Measurements from ENCODE around the gene NBPF1.
A peak's percentile ranks its signal among the peaks of the same experiment; 100 is the strongest.
"Not testable (repeated sequence)": the region's sequence is repeated elsewhere in the genome, so short reads cannot be mapped to it uniquely, and the experiment has no call there.

The NBPF1 gene

DNA sequence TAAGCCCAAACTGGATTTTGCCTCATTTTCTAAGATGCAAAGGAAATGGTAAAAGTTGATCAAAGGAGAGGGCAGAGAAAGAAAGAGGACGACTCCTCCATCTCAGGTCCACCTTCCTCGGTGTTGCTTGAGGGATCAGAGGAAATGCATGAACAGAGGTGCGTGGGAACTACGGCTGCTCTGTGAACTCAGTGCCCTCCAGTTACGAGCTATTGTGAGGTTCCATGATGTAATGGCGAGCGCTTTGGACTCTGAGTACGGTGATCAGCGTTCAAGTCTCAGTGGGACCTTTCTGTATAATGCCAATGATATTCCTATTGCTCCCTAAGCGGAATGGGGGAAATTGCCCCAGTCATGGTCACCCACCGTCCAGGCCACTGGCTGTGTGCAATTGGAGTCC is 60.1 kb downstream of the NBPF1 start:
- not testable (repeated sequence) for H3K4me3 ChIP-seq (ENCODE audit: low read length); DNase-seq (ENCODE audit: low read depth)

DNA sequence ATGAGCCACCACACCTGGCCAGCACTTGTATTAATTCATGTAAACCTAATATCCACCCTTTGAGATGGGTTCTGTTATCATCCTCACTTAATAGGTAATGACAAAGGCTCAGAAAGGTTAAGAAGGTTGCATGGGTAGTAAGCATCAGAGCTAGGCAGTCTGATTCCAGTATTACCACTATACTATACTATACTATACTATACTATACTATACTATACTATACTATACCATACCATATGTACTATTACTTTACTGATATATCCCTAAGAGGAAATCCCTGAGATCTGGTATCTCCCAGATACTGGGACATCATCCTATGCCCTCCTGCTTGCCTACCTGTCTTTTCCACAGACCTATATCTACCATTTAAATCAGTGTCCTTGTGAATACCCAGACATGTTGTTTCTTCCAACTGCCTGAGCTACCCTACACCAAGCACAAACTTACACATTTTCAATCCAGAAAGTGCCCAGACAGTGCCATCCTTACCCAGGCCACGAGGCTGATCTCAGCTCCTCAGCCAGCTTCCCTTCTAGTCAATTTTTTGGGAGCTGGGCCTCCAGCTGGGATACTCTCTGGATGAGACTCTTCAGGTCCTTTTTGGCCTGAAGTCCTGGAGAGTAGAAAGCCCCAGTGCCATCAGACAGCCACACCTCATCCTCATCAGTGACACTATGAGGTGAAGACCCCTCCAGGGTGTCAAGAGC is 63.0 kb downstream of the NBPF1 start:
- DNase-seq (ENCODE audit: low read depth); H3K4me3 ChIP-seq (ENCODE audit: low read length): not testable (repeated sequence)

DNA sequence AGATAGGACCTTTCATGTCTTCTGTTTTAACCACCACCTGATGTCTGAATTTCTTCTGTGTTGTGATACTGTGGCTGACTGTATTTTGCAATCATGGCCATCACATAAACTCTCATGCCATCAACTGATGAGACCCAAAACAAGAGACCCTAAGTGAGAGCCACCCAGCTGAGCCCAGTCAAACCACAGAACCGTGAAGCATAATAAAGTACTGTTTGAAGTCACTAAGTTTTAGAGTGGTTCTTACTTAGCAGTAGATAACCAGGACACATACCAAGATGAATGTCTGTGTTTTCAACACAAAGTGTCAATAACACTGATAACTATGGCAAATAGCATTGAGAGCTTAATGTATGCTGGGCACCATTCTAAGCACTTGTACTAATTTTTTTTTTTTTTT is 63.8 kb downstream of the NBPF1 start:
- not testable (repeated sequence) for H3K4me3 ChIP-seq (ENCODE audit: low read length); DNase-seq (ENCODE audit: low read depth)

DNA sequence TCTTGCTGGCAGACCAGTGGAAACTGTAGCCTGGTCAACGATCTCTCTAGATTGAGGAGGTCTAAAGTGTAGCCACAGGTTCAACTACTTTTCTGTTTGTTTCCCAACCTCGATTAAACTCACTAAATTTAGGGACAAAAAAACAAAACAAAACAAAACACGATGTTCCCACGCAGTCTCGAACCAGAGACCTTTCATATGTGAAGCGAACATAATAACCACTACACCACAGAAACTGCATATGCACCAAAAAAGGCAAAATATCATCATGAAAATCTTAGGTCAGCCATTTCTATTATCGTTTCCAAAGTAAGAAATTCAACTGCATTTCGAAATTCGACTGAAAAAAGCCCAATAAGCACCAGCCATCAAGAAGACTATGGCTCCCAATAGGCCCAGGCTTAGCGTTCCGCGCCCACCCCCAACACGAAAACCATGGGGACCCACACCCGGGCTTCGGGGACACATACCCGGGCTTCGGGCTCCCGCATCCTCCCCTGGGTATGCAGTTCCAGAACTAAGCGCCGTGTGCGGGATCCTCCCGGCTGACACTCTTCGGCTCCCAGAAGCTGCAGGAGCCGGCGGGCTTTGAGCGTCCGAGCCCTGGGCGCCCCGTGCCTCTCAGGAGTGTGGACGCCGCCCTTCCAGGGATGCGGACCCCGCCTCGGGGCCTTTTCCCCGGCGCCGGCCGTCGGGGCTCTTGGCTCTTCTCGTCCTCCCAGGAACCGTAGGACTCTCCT is 65.7 kb downstream of the NBPF1 start:
- DNase-seq (ENCODE audit: low read depth): not testable (repeated sequence)
- H3K4me3 ChIP-seq (ENCODE audit: low read length): peak overlapping the region; percentile 30

DNA sequence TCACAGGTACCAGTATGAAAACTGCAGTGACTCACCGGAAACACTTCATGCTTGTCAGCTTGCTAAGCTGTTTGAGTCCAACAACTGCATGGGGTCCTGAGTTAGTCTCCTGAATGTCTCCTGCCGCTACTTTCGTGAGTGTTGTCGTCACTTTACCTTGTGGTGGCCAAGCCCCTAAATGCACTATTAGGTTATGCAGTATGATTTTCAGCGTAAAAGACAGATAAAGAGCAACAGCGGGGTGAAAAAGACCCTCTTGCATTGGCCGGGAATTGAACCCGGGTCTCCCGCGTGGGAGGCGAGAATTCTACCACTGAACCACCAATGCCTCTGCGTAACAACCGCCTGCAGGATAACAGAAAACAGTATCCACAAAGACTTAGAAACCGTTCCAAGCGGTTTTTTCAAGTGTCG is 67.7 kb downstream of the NBPF1 start:
- DNase-seq (ENCODE audit: low read depth): not testable (repeated sequence)

DNA sequence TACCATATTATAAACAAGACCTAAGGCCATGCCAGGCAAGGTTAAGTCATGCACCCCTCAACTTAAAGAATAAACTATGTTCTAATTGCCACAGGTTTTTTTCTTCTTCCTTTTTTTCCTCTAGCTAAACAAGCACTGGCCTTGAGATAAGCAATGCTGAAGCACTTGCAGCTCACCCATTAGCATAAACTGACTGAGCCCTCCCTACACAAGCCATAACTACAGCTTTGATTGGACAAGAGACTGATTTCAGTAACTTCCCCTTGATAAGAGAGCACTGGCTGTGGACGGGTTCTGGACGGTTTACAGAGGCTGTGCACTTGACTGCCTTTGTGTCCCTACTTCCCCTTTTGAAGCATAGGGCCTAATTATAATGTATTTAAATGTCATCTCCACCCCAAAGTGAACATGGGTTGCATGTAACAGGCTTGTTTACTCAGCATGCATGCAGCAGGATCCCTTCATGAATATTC is 72.9 kb downstream of the NBPF1 start:
- H3K4me3 ChIP-seq (ENCODE audit: low read length); DNase-seq (ENCODE audit: low read depth): not testable (repeated sequence)

More for the DNA sequence above, 67.7 kb downstream of the NBPF1 start:
- not testable (repeated sequence) for H3K4me3 ChIP-seq (ENCODE audit: low read length)

DNA sequence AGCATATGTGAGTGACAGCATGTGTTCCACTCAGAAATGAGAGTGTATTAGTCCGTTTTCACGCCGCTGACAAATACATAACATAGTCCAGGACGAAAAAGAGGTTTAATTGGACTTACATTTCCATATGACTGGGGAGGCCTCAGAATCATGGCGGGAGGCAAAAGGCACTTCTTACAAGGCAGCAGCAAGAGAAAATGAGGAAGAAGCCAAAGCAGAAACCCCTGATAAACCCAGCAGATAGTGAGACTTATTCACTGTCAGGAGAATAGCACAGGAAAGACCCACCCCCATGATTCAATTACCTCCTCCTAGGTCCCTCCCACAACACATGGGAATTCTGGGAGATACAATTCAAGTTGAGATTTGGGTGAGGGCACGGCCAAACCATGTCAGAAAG is 75.8 kb downstream of the NBPF1 start:
- H3K4me3 ChIP-seq (ENCODE audit: low read length); DNase-seq (ENCODE audit: low read depth): not testable (repeated sequence)

DNA sequence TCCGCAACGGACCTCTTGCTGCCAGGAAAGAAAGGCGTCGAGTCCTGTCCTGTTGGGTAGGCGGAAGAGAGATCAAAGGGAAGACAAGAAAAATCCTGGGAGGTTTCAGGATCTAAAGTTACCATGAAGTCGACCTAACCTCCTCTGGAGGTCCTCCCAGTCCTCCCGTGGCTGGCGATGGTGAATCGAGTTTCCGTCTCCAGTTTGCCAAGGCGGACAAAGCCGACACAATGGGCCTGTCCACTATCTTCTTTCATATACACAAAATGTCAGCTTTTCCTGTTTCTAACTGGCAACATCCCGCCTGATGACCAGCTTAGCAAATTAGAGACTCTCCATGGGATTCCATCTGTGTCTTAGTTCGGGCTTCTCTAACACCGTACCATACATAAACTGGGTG is 76.6 kb downstream of the NBPF1 start:
- not testable (repeated sequence) for DNase-seq (ENCODE audit: low read depth); H3K4me3 ChIP-seq (ENCODE audit: low read length)

DNA sequence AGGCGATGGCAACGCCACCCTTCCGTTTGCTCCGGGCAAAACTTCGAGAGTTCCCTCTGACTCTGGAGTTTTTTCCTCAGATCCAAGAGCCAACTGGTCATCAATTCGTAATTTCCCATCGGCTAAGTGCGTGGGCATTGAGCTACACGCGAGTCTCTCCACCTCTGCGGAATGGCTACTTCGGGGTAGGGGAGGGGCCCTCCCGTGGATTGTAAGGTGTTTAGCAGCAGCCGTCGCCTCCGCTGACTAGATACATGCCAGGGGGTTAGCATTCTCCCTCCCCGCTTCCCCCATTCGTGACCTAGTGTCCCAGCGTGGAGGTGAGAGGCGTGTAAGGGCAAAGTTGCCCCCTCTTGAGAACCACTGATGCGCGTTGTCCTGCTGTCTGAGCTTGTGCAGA is 77.5 kb downstream of the NBPF1 start:
- not testable (repeated sequence) for DNase-seq (ENCODE audit: low read depth); H3K4me3 ChIP-seq (ENCODE audit: low read length)

DNA sequence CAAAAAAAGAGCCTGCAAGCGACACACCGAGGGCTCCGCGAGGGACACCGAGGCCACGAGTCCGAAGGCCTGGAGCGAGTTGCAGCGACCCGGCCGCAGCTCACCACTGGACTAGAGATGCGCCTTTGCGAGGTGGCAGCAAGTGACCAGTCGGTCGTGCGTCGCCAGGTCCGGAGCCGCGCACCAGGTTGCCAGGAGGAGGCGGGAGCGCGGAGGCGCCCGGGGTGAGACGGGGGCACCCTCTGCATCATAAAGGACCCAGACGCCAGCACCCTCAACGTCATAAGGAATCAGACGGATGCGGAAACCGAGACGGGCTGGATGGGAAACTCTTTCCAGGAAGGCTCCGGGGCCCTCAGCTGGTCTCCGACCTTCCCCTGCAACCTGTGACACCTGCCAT is 77.9 kb downstream of the NBPF1 start:
- DNase-seq (ENCODE audit: low read depth): not testable (repeated sequence)
- H3K4me3 ChIP-seq (ENCODE audit: low read length): peak overlapping the region; percentile 49

DNA sequence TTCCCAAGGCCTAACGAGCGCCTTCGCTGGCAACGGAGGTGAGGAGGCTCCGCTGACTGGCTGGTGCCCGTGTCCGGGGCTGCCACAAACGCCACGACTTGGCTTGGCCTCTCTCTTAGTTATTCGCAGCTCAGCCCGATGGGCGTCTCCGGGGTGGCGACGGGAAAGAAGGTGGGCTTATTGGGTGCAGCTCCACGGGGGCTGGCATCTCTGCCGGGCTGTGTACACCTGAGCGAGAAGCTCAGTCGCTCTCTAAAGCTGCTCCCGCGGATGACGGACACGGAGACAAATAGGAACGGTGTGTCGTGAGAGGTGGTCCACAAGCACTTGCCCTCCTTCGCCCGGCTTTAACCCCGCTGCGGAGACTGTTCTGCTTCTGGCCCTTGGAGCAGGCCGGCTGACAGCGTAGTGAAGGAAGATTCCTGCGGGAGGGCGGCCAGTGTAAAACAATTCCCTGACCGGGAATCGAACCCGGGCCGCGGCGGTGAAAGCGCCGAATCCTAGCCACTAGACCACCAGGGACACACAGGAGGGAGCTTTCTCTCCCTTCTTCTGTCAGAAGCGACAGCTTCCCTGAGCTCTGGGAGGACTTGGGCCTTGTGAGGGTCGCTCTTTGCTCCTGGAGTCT is 78.4 kb downstream of the NBPF1 start:
- peak; percentile 7 for DNase-seq (ENCODE audit: low read depth)
- peak overlapping the region; percentile 49 for H3K4me3 ChIP-seq (ENCODE audit: low read length)

DNA sequence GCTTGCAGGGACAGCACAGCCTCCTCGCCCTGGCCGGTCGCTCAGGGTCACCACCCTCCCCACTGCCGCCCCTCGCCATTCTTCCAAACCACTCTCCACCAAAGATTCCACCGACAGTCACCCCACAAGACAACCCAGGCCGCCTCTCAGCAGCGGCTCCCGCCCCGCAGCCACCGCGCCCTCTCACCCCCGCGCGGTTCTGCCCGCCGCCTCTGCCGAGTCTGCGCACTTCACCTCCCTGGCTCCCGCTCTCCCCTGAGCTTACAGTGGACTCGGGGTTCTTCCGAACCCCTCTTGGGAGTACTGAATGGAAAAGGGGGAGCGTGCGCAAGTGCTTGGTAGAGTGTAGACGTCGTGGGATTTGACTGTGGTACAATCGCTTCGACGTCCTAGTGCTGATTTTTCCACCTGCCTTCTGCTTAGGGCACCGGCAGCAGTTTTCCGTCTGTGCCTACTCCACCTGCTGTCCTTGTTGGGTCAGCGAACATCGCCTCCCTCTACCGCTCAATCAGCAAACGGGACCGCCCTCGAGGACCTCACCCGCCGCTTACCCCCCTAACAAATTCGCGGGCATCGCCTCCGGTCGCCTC is 79.0 kb downstream of the NBPF1 start:
- DNase-seq (ENCODE audit: low read depth): not testable (repeated sequence)
- H3K4me3 ChIP-seq (ENCODE audit: low read length): peak overlapping the region; percentile 19

DNA sequence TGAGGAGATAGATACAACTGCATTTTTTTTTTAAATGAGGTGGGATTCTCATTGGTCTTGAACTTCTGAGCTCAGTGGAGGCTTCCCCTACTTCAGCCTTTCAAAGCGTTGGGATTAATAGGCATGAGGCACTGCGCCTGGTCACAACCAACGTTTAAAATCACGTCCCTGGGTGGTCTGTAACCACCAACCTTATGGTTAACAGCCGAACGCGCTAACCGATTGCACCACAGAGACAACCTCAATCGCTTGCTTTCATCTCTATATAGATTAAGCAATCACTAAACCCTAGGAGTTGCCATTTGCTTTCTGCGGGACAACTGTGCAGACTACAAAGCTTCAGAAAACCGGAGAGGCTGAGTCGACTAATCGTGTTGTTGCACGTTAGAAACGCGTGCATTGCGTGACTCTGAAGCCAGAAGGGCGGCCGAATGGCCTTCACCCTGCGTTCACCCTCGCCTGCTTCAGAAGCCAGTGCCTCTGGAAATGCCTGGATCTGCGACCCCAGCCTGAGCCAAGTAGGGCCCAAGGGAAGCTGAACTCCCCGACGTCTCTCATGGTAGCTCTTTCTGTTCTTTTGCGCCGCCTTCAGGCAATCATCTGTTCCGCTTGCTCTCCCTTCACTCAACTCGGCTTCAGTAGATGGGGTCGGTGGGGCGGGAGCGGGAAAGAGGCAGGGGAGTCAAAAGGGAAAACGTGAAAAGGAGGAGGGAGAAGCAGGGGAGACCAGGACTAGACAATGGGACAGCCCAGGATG is 81.0 kb downstream of the NBPF1 start:
- not testable (repeated sequence) for H3K4me3 ChIP-seq (ENCODE audit: low read length); DNase-seq (ENCODE audit: low read depth)

DNA sequence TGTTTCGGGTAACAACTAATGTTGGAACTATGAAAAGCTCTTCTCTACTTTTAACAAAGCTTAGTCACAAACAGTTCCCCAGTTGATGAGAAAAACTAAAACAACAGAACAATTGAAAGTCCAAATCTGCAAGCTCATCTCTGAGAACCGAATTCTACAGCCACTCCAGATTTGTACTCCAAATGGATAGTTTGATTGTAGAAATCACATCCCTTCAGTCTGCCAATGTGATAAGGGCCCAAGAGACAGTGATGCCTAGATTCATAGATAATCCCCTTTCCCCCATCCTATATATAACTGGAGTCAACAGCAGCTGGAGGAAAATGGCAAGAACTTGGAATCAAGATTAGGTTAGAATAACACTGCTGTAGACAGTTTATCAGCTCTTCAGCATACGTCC is 85.0 kb downstream of the NBPF1 start:
- DNase-seq (ENCODE audit: low read depth); H3K4me3 ChIP-seq (ENCODE audit: low read length): not testable (repeated sequence)

DNA sequence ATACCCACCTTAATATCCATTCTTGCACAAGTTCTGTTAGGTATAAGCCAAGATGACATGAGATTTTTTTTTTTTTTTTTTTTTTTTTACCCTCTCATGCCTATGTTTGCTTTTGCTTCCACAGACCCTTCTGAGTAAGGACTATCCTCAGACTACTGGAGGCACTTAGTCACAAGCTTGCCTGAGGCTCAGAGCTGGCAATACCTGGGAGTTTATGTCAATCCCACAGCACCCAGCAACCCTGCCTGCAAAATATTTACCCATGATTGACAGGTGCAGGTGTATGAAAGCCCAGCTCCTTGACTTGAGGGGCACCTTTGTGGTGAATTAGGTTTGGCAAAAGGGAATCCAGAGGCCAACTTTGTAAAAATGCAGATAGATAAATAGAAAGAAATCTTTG is 87.6 kb downstream of the NBPF1 start:
- H3K4me3 ChIP-seq (ENCODE audit: low read length); DNase-seq (ENCODE audit: low read depth): not testable (repeated sequence)

DNA sequence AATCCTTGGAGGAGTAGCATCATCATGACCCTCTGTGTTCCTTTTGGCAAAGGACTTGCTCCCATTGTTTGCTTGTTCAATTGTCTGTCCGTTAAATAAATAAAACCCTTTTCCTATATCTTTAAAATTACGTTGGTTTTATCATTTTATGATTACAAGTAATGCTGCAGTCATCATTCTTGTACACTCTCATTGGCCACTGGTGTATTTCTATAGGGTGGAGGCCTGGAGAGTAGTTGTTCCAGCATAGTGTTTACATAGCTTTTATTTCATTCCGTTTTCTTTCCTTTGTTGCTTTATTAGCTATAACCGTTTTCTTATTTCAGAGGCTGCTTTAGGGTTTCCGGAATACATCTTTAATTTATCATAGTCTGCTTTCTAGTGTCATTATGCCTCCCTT is 91.7 kb downstream of the NBPF1 start:
- not testable (repeated sequence) for H3K4me3 ChIP-seq (ENCODE audit: low read length); DNase-seq (ENCODE audit: low read depth)
